GM21381 (cell line): Measurements from ENCODE around the gene SEL1L.
"Not testable (repeated sequence)": the region's sequence is repeated elsewhere in the genome, so short reads cannot be mapped to it uniquely, and the experiment has no call there.

Experiments used
- ATAC-seq: cut with Tn5 transposase; IDR thresholded peaks from one replicate; pipeline ENCODE4 v1.9.1; 2021; ENCODE audit warnings: mild to moderate bottlenecking, moderate library complexity; ENCODE audit not compliant: unreplicated experiment

SEL1L gene

DNA sequence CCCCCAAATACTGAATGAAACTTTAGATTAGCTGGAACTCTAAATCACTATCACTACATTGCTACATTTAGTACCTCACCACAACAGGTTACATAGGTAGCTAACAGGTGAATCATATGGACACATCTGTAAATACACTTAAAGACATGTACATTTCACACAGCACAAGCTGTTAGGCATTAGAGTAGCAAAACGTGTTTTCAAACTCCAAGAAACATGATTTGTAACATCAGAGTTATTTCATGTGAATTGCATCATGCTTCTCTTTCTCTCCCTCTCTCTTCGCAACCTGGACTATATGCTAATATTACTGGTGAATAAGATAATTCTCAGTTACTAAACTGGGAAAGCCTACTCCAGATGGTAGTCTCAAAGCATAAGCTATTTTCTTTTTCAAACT, 4.3 kb downstream of the SEL1L start:
- ATAC-seq, result no peak

DNA sequence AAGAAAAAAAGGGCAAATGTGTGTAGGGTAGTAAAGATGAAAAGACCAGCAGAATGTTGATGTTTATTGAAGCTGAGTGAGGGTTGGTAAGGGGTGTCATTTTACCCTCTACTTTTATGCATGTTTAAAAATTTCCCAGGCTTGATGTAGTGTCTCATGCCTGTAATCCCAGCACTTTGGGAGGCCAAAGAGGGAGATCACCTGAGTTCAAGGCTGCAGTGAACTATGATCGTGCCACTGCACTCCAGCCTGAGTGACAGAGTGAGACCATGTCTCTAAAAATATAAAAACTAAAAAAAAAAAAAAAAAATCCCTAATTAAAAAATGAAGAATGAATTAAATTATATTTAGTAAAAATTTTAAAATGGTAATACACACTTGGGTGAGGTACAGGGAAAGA, 8.5 kb downstream of the SEL1L start:
- no peak for ATAC-seq

GRCh38 chr14:81523616-81524015, 10.0 kb downstream of the SEL1L start:
- ATAC-seq, result peak; percentile 60

GRCh38 chr14:81523016-81523415, 10.6 kb downstream of the SEL1L start:
- ATAC-seq, result no peak

DNA sequence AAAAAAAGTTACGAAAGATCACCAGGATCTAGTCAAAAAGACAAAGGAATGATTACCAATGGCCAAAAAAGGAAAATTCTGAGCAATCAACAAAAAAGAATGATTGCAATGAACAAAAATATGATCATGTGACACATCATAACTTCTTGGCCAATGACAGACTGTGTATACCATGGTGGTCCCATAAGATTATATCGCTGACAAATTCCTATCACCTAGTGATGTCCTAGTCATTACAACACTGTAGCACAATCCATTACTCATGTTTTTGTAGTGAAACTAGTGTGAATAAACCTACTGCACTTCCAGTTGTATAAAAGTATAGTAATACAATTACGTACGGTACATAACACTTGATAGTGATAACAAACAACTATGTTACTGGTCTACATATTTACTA, 12.3 kb downstream of the SEL1L start:
- no peak for ATAC-seq

GRCh38 chr14:81519200-81520011, 14.2 kb downstream of the SEL1L start:
- ATAC-seq, result peak; percentile 79

DNA sequence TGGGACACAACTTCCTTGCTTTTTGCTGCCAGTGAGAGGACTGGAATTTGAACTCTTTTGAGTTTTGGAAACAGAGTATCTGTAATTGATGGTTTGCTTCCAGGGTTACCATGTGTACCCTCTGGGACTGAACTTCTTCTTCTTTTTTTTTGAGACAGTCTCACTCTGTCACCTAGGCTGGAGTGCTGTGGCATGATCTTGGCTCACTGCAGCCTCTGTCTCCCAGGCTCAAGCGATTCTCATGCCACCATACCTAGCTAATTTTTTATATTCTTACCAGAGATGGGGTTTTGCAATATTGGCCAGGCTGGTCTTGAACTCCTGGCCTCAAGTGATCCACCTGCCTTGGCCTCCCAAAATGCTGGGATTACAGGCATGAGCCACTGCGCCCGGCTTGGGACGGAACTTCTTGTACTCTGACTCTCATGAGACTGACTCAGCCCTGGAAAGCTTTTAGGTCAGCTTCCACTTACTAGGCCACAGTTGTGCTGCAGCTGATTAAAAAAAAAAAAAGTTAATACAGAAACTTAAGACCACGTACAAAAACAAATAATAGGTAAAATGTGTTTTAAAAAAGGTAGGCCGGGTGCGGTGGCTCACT, 15.8 kb downstream of the SEL1L start:
- ATAC-seq, result no peak

DNA sequence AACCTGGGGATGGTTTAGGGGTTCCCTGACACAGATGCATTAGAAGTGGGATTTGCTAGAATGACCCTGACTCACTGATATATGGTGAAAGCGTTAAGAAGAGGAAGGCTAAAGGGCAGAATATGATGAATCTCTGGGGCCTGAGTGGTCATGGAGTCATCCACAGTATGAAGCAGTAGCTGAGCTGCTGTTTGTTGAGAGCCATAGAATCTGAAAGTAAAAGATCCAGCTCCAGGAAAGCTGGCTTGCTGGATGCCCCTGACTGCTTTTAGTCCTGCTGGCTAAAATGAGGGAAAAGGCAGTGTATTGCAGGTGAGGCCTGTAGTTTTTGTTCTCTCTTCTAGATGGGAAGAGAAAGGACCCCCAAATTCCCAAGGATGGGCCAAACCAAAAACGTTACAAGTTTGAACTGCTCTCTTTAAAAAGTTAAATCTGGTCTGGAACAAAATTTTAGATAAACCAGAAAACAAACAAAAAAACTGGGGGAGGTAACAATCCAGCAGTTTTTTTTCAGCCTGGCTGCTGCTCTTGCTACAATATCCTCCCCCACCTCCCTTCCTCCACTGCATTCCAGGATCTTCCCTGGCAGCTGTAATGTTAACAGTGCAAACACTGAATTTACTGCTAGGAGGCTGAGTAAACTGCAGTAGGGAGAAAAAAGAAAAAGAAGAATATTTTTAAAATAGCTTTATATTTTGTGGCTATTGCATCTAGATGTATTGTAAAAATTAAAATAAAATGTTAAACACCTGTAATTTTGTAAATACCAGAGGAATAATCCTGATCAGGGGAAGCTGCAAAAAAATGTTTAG, 16.5 kb downstream of the SEL1L start:
- no peak for ATAC-seq

DNA sequence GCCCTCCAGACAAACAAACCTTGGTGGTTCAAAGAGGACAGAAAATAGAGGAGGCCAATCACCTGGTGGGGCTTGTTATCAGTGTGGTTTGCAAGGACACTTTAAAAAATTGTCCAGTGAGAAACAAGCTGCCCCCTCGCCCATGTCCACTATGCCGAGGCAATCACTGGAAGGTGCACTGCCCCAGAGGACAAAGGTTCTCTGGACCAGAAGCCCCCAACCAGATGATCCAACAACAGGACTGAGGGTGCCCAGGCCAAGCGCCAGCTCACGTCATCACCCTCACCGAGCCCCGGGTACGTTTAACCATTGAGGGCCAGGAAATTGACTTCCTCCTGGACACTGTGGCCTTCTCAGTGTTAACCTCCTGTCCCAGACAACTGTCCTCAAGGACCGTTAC, 17.7 kb downstream of the SEL1L start:
- ATAC-seq, result not testable (repeated sequence)

DNA sequence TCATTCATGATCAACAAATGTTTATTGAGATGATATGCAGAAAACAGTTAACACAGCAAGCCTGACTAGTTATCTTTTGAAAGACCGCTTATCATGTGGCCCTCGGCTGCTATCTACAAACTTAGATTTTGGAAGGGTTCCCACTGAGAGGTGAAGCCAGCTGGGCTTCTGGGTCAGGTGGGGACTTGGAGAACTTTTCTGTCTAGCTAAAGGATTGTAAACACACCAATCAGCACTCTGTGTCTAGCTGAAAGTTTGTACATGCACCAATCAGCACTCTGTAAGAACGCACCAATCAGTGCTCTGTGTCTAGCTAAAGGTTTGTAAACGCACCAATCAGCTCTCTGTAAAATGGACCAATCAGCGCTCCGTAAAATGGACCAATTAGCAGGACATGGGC, 20.8 kb downstream of the SEL1L start:
- ATAC-seq, result not testable (repeated sequence)

GRCh38 chr14:81511111-81511904, 22.3 kb downstream of the SEL1L start:
- no peak for ATAC-seq

DNA sequence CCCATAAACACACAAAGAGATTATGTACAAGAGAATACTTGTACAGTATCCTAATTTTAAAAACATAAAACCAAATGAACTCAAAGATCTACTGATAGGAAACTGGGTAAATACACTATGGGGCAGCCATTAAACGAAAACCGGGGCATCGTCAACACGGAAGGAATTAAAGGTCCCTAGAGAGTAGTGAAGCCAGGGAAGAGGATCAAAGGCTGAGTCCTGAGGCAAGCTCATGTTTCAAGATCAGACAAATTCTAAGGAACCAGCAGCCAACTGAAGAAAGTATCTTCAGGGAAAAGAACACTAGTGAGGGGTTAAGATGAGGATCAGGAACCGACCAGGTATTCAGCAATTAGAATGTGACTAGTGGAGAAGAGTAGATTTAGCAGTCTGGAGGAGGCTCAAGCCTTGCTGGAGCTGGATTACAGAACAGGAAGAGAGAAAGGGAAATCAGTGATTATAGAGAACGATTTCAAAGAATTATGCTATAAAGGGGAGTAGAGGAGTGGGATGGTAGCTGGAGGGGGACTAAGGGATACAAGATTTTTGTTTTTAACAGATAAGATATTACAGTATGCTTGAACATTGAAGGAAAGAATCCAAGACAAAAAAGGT, 23.7 kb downstream of the SEL1L start:
- ATAC-seq, result no peak

- no peak for ATAC-seq
Observed at GRCh38 chr14:81509321-81509720, 24.3 kb downstream of the SEL1L start.

DNA sequence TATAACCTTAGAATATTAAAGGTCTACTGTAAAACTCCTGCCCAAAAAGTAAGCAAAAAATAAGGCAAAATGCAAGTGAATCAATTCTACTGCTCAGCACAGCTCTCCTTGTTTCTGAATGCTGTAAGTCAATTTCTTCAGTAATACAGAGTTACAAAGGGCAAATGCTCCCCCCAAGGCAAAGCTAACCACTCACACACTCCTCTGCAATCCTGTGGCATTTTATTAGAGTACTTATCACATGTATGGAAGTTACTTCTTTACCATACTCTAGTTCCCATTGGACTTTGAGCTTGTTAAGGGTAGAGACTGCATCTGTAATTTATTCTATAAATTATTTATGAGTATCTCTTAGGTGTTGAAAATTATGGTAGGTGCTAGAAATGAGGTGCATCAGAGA, 27.2 kb downstream of the SEL1L start:
- ATAC-seq, result no peak

GRCh38 chr14:81504864-81505263, 28.8 kb downstream of the SEL1L start:
- no peak for ATAC-seq

DNA sequence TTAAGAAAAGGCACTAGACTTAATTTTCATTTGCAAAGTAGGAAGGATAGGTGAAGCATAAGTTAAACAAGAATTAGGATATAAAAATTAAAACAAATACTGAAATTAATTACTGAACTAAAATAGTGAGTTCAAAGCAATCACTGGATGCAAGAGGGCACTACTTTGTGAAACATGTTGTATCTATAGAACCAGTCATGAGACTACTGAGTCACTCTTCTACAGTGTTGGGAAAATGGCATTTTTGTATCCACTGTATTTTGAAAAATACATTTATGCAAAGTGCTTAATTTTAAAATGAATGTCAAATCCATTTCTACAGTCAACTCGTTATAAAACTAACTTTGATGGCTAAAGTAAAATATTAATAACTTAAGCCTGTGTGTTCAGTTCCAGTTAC, 47.9 kb downstream of the SEL1L start:
- no peak for ATAC-seq

GRCh38 chr14:81485372-81485771, 48.3 kb downstream of the SEL1L start:
- peak; percentile 93 for ATAC-seq

- no peak for ATAC-seq
Observed at GRCh38 chr14:81484120-81484519, 49.5 kb downstream of the SEL1L start.

DNA sequence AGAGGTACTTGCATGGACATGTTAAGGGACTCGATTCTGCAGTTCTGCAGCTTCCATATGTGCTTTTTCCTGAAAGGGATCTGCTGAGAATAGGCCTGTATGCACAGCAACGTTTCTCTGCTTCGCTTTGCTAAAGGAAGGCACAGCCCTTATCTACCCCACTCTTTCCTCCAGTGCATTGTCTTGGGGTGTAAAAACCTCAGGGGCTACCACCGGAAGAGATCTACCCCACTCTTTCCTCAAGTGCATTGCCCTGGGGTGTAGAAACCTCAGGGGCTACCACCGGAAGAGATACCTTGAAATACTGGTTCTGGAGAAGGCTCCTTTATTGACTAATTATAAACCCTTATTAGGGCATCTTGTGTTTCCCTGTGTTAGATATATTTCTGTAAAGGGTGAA, 52.9 kb downstream of the SEL1L start:
- no peak for ATAC-seq

GRCh38 chr14:81478446-81478845, 55.2 kb downstream of the SEL1L start:
- ATAC-seq, result no peak

GRCh38 chr14:81476816-81477215, 56.8 kb downstream of the SEL1L start:
- ATAC-seq, result no peak
